Activated T-cell treated with anti-CD3 and anti-CD28 coated beads, Interleukin-2, amount 50 U/mL, for 72 hours (primary cell): ENCODE data around the gene TP73. TPM values are rescaled to one million over a fixed set of nuclear protein-coding genes. Genes with fewer than 3 reads are reported as not detected.

ENCODE experiments used
- ATAC-seq, 2 donors: fragments of 150-1000 bp; cut with Tn5 transposase; replicated peaks in 1 of 2; 2 replicates each; pipeline ENCODE4 v1.10.0; 2021; ENCODE audit warnings: moderate library complexity in 2 of 2, mild to moderate bottlenecking in 1 of 2
- DNase-seq, 2 donors: peaks; one replicate each; pipeline ENCODE4 v3.0.0; 2021 to 2022; ENCODE audit warnings: mixed read lengths in 1 of 2
- H3K27ac Mint-ChIP-seq: one replicate; pipeline ENCODE4 v1.8.0; 2022; ENCODE audit warnings: mild to moderate bottlenecking, moderate library complexity, mixed read lengths
- H3K27me3 Mint-ChIP-seq: one replicate; pipeline ENCODE4 v1.8.0; 2022; ENCODE audit warnings: low read depth, mixed read lengths
- H3K36me3 Mint-ChIP-seq, 2 donors: one replicate each; pipeline ENCODE4 v1.8.0; 2022; ENCODE audit warnings: mixed read lengths in 2 of 2, mild to moderate bottlenecking in 1 of 2; ENCODE audit not compliant: insufficient read depth in 2 of 2
- H3K4me1 Mint-ChIP-seq: one replicate; pipeline ENCODE4 v1.8.0; 2022; ENCODE audit warnings: low read depth, mixed read lengths
- H3K4me3 Mint-ChIP-seq, 2 donors: one replicate each; pipeline ENCODE4 v1.8.0; 2022; ENCODE audit warnings: mild to moderate bottlenecking in 2 of 2, mixed read lengths in 2 of 2, moderate library complexity in 2 of 2
- H3K9me3 Mint-ChIP-seq, 2 donors: one replicate each; pipeline ENCODE4 v1.8.0; 2022; ENCODE audit warnings: mixed read lengths in 2 of 2
- total RNA-seq, 2 donors: library from RNA; stranded (reverse); gene quantifications; one replicate each; pipeline ENCODE4 v1.2.3, GENCODE V29; 2022

Gene TP73
- total RNA-seq, 2 donors from 2014 or later = 0.65 to 1.3 TPM

DNA sequence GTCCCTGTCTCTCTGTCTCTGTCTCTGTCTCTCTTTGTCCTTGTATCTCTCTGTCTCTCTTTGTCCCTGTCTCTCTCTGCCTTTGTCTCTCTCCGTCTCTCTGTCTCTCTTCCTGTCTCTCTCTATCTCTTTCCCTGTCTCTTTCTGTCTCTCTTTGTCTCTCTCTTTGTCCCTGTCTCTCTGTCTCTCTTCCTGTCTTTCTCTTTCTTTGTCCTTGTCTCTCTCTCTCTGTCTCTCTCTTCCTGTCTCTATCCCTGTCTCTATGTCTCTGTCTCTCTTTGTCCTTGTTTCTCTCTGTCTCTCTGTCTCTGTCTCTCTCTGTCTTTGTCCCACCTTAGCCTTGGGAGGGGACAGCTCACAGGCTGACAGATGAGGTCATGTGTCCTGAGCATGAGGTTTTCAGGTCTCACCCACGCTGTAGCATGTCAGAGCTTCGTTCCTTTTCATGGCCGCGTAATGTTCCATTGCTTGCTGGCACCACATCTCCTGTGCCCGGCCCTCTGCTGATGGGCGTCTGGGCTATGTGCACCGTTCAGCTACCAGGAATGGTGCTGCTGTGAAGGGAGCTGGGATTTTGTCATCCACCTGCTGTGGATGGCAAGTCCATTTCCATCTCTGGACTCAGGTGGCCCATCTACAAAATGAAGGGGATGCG lies 27.6 kb downstream of the TP73 start:
- DNase-seq (no peak), ATAC-seq (no peak)
- no peak overlapping the region for H3K27ac Mint-ChIP-seq
- peaks cover 11% of the 10 kb centered on the region for H3K27me3 Mint-ChIP-seq
- H3K4me3 Mint-ChIP-seq = no peak overlapping the region
- peaks cover 21% of the 10 kb centered on the region for H3K4me1 Mint-ChIP-seq
- H3K36me3 Mint-ChIP-seq = no peaks in the 10 kb centered on the region
- no peaks in the 10 kb centered on the region for H3K9me3 Mint-ChIP-seq

DNA sequence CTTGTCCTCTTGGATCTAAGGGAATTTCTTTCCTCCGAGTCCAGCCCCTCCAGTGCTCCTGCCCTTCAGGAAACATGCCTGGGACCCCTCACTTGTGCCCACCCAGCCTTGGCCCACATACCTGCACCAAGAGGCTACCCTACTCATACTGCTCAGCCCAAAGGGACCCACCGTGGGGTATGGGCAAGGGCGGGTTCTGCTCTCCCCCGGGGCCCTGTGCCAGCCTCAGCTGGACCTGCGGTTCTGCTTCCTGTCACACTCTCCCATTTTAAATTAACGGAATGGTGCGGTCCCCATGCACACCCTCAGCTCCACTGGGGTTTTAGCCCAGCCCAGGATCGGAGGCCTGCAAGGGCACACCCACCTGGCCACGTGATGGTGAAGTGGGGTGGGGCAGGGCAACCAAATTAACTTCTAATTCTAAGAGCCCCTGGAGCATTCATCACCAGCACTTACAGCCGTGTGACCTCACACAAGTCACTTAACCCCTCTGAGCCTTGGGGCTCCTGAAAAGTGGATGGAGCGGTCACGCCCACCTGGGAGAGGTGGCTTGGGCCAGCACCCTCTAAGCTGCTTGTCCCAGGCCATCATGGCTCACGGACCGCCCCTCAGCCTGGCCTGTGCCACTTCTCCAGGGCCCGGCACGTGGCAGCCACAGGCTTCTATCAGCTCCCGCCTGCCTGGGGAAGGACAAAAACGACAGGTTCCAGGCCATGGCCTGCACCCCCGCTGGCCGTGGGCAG lies 28.3 kb downstream of the TP73 start:
- no peak overlapping the region for H3K27ac Mint-ChIP-seq
- peaks cover 21% of the 10 kb centered on the region for H3K4me1 Mint-ChIP-seq
- H3K4me3 Mint-ChIP-seq = no peak overlapping the region
- DNase-seq = no peak
- H3K27me3 Mint-ChIP-seq = peaks cover 11% of the 10 kb centered on the region
- no peaks in the 10 kb centered on the region for H3K9me3 Mint-ChIP-seq
- H3K36me3 Mint-ChIP-seq = no peaks in the 10 kb centered on the region
- no peak for ATAC-seq

DNA sequence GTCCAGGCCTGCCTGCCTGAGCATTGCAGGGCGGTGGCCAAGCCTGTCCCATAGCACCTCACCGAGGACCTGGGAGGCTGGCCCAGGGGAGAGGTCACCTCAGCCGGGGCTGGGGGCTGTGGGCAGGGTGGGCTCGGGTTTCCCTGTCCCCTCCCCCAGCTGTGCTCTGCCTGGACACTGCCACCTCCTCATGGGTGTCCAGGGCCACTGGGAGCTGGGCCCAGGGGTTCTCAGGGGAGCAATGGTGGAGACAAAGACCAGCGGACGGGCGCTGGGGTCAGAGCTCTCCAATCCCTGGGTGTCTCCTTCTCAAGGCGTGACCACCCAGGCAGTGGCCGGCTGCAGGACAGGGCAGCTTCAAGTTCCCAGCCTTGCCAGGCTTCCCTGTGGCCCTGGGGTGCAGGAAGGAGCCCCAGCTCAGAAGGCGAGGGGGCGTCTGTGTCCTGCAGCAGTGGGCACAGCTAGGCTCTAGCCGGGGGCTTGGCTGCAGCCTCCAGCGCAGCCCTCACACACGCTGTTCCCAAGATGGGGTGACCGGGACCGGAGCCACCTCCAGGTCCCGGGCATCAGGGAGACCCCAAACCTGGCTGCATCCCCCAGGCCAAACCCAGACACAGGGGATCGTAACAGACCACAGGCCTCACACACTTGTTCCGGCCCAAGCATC lies 29.0 kb downstream of the TP73 start:
- H3K36me3 Mint-ChIP-seq = no peaks in the 10 kb centered on the region
- H3K4me3 Mint-ChIP-seq = no peak overlapping the region
- H3K27ac Mint-ChIP-seq = no peak overlapping the region
- H3K9me3 Mint-ChIP-seq = no peaks in the 10 kb centered on the region
- peaks cover 11% of the 10 kb centered on the region for H3K27me3 Mint-ChIP-seq
- DNase-seq = no peak
- peaks cover 21% of the 10 kb centered on the region for H3K4me1 Mint-ChIP-seq
- ATAC-seq = no peak

DNA sequence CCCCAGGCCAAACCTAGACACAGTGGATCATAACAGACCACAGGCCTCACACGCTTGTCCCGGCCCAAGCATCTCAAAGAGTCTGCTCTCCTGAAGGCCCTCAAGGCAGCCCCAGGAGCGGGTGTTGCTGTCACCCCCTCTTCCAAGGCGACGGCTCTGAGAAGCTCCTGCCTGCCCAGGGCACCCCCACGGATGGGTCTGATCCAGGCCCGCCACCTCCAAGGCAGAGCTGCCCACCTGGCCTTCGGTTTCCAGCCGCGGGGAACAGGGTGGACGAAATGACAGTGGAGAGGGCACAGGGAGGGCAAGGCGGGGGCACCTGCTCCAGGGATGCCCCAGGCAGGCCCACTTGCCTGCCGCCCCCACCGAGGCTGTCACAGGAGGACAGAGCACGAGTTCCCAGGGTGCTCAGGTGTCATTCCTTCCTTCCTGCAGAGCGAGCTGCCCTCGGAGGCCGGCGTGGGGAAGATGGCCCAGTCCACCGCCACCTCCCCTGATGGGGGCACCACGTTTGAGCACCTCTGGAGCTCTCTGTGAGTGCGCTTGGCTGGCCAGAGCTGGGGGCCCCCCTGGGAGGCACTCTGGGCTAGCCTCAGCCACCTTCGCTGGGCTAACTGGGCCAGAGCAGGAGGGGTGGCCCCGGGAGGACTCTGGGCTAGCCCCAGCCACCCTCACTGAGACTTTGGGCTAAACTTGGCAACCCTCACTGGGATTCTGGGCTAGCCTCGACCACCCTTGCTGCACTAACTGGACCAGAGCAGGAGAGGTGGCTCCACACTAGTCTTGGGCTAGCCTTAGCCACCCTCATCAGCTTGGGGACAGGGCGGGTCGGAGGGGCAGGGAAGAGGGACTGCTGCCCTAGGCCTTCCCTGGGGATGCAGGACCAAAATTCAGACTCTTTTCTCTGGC lies 29.8 kb downstream of the TP73 start:
- no peak for ATAC-seq
- DNase-seq = no peak
- Mint-ChIP-seq H3K36me3 (no peaks in the 10 kb centered on the region), H3K27ac (no peak overlapping the region), H3K9me3 (no peaks in the 10 kb centered on the region), H3K27me3 (peaks cover 11% of the 10 kb centered on the region), H3K4me3 (no peak overlapping the region), H3K4me1 (peaks cover 17% of the 10 kb centered on the region)

DNA sequence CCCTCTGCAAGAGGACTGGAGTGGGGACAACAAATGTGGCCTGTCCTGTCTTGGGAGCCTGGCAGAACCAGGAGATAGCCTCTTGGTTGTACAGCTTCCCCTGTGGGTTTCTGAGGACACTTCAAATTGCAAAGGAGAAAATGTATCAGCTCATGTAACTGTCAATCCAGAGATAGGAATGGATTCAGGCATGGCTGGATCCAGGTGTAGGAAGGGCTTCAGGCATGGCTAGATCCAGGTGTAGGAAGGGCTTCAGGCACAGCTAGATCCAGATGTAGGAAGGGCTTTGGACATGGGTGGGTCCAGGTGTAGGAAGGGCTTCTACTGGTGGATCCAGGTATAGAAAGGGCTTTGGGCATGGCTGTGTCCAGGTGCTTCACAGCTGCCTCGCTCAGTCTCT lies 30.9 kb downstream of the TP73 start:
- no peaks in the 10 kb centered on the region for H3K36me3 Mint-ChIP-seq
- no peak overlapping the region for H3K4me3 Mint-ChIP-seq
- H3K9me3 Mint-ChIP-seq = no peaks in the 10 kb centered on the region
- DNase-seq = no peak
- no peak overlapping the region for H3K27ac Mint-ChIP-seq
- peaks cover 11% of the 10 kb centered on the region for H3K27me3 Mint-ChIP-seq
- no peak for ATAC-seq
- H3K4me1 Mint-ChIP-seq = peaks cover 6% of the 10 kb centered on the region

DNA sequence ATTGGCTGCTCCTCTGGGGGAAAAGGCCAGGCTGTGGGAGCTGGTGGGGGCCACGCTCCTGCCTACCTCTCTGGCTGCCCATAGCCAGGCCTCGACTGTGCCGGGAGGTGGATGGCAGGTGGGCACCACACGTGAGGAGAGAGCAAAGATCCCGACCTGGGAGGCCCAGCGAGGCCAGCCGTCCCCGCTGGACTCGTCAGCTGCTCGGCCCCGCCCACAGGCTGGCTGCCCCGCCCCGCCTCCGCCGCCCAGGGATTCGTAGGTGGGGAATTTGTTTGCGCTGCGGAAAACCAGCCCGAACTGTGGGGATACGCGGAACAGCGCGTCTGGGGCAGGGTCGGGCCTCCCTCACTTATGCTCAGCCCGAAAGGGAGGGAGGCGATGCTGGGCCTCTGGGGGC lies 31.7 kb downstream of the TP73 start:
- no peak overlapping the region for H3K27ac Mint-ChIP-seq
- DNase-seq (no peak), ATAC-seq (no peak)
- no peaks in the 10 kb centered on the region for H3K36me3 Mint-ChIP-seq
- H3K4me3 Mint-ChIP-seq = no peak overlapping the region
- no peaks in the 10 kb centered on the region for H3K9me3 Mint-ChIP-seq
- H3K4me1 Mint-ChIP-seq = peaks cover 6% of the 10 kb centered on the region
- peaks cover 11% of the 10 kb centered on the region for H3K27me3 Mint-ChIP-seq

DNA sequence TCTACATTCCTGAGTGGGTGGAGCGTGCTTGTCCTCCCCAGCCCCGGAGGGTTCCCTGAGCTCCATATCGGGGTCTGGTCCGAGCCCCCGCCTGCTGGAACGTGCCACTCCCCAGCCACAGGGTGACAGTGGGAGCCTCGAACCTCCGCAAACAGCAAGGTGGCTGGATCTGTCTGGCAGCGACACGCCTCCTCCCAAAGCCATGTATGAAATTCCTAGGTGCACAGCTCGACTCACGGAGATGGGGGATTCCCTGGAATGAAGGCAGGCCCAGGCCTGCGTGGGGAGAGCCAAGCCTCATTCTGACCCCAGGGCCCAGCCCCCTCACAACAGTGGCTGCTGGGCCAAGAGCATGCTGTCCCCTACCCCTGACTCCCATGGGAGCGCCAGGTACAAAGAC lies 32.9 kb downstream of the TP73 start:
- DNase-seq = no peak
- Mint-ChIP-seq H3K9me3 (no peaks in the 10 kb centered on the region), H3K27me3 (no peaks in the 10 kb centered on the region), H3K4me3 (no peak overlapping the region), H3K4me1 (no peaks in the 10 kb centered on the region), H3K36me3 (no peaks in the 10 kb centered on the region), H3K27ac (no peak overlapping the region)
- ATAC-seq = no peak

DNA sequence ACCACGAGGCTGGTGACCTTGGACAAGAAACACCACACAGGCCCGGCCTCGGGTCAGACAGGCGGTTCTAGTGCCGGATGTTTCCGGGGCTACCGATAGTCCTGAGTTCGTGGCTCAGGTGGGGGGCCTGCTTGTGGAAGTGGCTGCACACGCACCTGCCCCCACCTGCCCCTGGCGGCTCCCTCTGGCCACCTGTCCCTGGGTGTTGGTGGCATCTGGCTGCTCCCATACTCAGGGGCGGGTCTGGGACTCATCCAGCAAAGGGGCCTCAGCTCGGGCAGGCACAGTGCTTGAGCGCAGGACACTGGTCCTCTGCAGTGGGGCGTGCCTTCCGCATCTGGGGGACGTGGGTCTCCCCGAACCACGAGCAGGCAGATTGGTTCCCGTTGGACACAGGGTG lies 33.6 kb downstream of the TP73 start:
- no peaks in the 10 kb centered on the region for H3K4me1 Mint-ChIP-seq
- DNase-seq = no peak
- H3K27me3 Mint-ChIP-seq = no peaks in the 10 kb centered on the region
- H3K4me3 Mint-ChIP-seq = no peak overlapping the region
- no peak for ATAC-seq
- H3K9me3 Mint-ChIP-seq = no peaks in the 10 kb centered on the region
- H3K36me3 Mint-ChIP-seq = no peaks in the 10 kb centered on the region
- no peak overlapping the region for H3K27ac Mint-ChIP-seq

DNA sequence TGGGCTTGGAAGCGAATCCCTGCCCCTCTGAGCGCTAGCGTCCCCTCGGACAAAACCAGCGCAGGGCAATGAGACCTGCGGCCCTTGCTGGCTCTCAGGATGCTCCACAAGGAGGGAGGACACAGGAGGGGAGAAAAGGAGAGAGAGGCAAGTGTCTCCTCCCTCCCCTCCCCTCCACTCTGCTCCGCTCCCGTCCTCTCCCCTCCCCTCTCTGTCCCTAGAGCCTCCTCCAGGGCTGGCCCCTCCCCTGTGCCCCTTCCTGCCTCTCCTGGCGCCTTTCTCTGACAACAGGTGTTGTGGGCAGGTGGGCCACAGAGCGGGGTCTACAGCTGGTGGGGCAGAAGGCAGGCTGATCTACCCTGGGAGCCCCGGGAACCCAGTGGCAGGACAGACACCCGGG lies 35.2 kb downstream of the TP73 start:
- Mint-ChIP-seq H3K27me3 (no peaks in the 10 kb centered on the region), H3K36me3 (no peaks in the 10 kb centered on the region), H3K9me3 (no peaks in the 10 kb centered on the region), H3K4me3 (no peak overlapping the region), H3K4me1 (no peaks in the 10 kb centered on the region), H3K27ac (no peak overlapping the region)
- ATAC-seq (no peak), DNase-seq (no peak)

DNA sequence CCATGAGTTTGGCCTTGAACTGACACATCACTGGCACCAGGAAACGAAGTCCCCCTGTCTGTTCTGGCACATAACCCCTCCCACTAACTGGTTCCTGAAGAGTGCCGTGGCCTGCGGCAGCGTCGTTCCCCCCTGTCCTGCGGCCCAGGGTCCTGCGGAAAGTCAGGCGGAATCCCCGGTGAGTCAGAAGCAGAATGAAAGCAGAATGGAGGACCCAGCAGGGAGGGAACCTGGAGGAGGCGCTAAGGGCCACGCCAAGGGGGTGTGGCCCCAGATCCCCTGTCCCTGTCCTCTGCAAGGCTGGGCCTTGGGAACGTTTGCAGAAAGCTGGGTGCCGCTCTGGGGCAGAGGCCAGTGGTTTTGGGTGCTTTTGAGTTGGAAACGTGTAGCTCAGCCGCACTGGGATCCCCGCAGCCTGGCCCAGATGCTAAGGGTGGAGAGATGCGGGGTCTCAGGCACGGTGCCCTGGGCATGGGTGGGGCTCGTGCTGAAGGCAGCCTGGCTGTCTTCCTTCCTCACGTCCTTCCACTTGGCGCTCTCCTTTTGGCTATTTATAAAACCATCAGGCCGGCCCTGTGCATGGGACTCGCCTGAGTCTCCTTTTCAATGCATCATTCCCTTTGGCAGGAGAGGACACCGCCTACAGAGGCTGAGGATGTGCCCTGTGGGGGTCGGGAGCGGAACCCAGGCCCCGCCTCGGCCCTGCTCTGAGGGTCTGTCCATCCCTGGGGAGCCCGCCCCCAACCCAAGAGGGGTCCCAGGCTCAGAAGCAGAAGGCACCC lies 36.2 kb downstream of the TP73 start:
- Mint-ChIP-seq H3K4me1 (no peaks in the 10 kb centered on the region), H3K36me3 (no peaks in the 10 kb centered on the region), H3K27me3 (no peaks in the 10 kb centered on the region), H3K9me3 (no peaks in the 10 kb centered on the region), H3K4me3 (no peak overlapping the region), H3K27ac (no peak overlapping the region)
- ATAC-seq (no peak), DNase-seq (no peak)

DNA sequence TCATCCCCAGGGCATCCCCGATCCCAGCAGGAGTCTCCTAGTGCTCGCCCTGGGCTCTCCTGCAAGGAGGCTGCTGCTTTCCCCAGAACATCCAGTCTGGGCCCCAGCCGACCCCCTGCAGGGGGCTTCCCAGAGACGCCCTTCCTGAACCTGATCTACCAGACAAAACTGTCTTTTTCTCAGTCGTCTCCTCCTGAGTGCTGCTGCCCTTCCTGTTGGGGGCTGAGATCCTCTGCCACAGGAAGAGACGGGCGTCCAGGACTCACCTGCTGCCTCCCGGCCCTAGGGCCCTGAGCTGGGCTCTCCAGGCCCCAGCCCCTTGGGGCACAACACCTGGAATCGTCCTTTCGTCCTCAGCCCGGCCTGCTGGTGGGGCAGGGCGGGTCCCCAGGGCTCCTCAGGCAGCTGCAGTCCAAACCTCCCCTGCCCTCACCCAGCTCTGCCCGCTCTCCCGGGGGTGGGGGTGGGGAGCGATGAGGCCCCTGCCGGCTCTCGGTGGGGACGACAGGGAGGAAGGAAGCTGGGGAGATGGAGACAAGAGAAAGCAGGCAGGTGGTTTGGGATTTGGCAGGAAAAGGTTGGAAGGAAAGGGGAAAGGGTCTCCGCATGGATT lies 36.9 kb downstream of the TP73 start:
- Mint-ChIP-seq H3K27ac (no peak overlapping the region), H3K27me3 (no peaks in the 10 kb centered on the region), H3K4me1 (no peaks in the 10 kb centered on the region), H3K4me3 (no peak overlapping the region), H3K36me3 (no peaks in the 10 kb centered on the region), H3K9me3 (no peaks in the 10 kb centered on the region)
- ATAC-seq (no peak), DNase-seq (no peak)
